Jurkat, Clone E6-1 (cell line): ENCODE results near the gene THPO.
"Not testable (repeated sequence)": the region's sequence is repeated elsewhere in the genome, so short reads cannot be mapped to it uniquely, and the experiment has no call there.

ENCODE experiments used
- DNase-seq: peaks from one replicate; pipeline ENCODE4 v3.0.0-alpha.2; 2011; ENCODE audit warnings: low read depth, low spot score
- H3K4me3 ChIP-seq: 2 replicates; pipeline ENCODE4 v1.5.1; 2011; ENCODE audit warnings: mild to moderate bottlenecking, low read length, control low read depth, moderate library complexity

Gene THPO

DNA sequence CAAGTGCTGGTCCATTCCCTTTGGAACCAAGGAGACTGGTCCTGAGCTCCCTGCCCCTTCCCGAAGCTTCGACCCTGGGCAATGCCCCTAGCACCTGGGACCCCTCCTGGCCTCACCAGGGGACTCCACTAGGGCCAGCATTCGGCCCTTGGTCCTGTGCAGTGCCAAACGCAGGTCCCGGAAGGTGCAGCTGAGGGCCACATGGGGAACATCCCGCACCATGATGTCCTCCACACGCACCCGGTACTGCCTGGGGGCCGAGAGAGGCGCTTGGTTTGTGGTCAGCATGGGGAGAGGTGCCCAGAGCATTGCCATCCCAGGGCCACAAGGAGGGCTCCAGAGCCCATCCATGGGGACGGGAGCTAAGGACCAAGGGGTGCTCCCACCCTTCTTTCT lies 24.5 kb downstream of the THPO start:
- DNase-seq: no peak
- no peak overlapping the region for H3K4me3 ChIP-seq

GRCh38 chr3:184352897-184353545 lies 25.0 kb downstream of the THPO start:
- no peak overlapping the region for H3K4me3 ChIP-seq
- DNase-seq: no peak

- no peak overlapping the region for H3K4me3 ChIP-seq
- no peak for DNase-seq
Measured at GRCh38 chr3:184352149-184352785, 25.7 kb downstream of the THPO start.

DNA sequence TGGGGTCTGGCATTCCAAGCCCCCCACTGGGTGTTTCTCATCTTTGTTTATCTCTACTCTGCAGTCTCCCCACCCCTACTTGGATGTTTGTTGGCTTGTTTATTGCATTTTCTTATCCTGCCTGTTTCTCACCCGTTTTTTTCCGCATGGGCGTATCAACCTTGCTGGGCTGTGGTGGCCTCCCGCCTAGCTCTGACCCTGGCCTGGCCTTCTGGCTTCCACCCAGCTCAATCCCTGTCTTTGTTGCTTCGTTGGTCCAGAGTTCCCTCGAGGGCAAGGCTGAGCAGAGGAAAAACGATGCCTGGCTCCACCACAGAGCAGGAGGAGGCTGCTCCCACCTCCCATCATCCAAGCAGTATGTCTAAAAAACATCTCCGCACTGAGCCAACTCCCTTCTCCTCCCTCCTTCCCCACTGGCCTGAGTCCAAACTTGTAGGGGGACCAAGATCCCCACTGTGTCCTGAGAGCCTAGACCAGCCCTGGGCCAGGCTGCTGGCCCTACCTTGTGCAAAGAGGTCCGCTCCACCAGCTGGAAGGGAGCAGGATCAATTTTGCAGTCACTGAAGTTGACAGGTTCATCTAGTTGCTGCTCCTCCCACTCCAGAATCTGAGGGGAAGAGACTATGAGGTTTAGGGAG lies 26.4 kb downstream of the THPO start:
- H3K4me3 ChIP-seq: no peak overlapping the region

DNA sequence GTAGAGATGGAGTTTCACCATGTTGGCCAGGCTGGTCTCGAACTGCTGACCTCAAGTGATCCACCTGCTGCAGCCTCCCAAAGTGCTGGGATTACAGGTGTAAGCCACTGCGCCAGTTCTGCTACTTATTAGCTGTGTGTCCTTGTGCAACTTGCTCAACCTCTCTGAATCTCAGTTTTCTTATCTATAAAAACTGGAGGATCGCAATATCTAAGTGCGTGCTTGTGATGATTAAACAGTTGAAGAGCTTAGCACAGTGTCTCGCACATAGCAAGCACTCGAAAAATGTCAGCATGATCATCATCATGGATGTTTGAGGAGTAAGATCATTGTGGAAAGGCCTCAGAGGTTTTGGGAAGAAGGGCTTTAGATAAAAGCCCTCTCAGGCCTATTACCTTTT lies 27.4 kb downstream of the THPO start:
- DNase-seq: no peak
- H3K4me3 ChIP-seq: no peak overlapping the region

More for the DNA sequence above, 26.4 kb downstream of the THPO start:
- DNase-seq: no peak

DNA sequence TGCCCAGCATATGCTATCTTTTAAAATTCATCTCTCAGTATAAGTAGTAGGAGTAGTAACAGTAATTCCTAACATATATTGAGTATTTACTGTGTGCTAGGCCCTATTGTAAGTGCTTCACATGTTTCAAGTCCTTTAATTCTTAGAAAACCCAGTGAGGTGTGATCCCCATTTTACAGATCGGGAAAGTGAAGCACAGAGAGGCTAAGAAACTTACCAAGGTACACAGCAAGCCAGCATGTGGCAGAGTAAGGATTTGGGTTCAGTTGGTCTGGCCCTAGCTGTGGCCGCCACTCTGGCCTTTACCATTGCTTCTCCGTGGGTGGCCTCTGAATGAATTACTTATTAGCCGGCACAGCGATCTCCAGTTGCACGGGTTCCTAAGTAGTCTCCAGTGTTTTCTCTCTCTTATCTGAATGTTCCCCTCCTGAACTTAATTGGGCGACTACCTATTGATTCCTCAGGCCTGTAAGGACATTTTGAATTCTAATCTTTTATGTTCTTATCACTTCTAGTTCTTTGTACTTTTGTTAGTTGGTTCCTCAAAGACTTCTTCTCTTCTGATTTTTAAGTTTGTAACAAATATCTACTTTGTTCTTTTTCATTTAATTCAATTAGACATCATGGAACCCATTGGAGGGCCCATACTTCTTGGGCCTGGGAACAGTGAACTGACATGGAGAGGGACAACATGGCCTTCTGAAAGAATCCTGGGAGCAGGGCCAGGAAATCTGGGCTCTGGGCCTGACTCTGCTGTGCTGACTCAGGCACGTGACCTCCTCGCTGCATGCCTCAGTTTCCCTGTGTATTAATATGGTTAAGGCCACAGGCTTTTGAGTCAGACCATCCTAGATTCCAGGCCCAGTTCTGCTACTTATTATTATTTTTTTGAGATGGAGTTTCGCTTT lies 28.2 kb downstream of the THPO start:
- no peak for DNase-seq
- no peak overlapping the region for H3K4me3 ChIP-seq

GRCh38 chr3:184348057-184348382 lies 30.0 kb downstream of the THPO start:
- H3K4me3 ChIP-seq: no peak overlapping the region
- no peak for DNase-seq

GRCh38 chr3:184347321-184348056 lies 30.5 kb downstream of the THPO start:
- H3K4me3 ChIP-seq: no peak overlapping the region
- no peak for DNase-seq

DNA sequence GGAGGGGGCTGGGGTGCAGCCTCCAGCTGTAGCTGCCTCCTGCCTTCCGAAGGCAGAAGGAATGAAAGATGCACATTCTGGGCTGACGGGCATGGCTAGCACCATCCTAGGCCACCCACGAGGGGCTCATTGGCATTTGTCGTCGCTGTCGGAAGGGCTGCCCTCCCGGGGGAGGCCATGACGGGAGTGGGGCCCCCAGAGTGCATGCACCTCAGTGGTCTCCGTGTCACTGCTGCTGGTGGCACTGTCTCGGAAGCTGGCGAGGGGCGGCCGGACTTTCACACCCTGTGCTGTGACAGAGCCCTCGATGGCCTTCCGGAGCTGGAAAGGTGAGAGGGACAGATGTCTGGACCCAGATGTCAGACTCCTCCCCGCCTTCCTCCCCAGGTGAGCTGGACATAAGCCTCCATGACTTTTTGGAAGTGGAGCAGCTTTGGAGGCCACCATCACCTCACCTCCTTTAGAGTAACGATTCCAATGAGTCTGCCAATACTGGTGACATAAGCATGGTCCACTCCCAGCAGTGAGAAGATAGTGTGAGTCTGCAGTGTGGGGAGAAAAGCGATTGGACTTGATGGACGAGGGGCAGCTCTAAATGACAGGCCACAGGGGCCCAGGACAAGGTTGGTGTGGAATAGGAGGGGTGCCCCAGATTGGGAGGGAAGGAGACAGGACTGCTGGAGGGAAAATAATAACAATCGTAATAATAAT lies 31.4 kb downstream of the THPO start:
- DNase-seq: no peak
- no peak overlapping the region for H3K4me3 ChIP-seq

- H3K4me3 ChIP-seq: no peak overlapping the region
- peak; percentile 39 for DNase-seq
Measured at GRCh38 chr3:184345317-184346144, 32.5 kb downstream of the THPO start.

DNA sequence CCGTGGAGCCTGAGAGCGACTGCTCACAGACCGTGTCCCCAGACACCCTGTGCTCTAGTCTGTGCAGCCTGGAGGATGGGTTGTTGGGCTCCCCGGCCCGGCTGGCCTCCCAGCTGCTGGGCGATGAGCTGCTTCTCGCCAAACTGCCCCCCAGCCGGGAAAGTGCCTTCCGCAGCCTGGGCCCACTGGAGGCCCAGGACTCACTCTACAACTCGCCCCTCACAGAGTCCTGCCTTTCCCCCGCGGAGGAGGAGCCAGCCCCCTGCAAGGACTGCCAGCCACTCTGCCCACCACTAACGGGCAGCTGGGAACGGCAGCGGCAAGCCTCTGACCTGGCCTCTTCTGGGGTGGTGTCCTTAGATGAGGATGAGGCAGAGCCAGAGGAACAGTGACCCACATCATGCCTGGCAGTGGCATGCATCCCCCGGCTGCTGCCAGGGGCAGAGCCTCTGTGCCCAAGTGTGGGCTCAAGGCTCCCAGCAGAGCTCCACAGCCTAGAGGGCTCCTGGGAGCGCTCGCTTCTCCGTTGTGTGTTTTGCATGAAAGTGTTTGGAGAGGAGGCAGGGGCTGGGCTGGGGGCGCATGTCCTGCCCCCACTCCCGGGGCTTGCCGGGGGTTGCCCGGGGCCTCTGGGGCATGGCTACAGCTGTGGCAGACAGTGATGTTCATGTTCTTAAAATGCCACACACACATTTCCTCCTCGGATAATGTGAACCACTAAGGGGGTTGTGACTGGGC lies 33.3 kb downstream of the THPO start:
- DNase-seq: no peak
- no peak overlapping the region for H3K4me3 ChIP-seq

DNA sequence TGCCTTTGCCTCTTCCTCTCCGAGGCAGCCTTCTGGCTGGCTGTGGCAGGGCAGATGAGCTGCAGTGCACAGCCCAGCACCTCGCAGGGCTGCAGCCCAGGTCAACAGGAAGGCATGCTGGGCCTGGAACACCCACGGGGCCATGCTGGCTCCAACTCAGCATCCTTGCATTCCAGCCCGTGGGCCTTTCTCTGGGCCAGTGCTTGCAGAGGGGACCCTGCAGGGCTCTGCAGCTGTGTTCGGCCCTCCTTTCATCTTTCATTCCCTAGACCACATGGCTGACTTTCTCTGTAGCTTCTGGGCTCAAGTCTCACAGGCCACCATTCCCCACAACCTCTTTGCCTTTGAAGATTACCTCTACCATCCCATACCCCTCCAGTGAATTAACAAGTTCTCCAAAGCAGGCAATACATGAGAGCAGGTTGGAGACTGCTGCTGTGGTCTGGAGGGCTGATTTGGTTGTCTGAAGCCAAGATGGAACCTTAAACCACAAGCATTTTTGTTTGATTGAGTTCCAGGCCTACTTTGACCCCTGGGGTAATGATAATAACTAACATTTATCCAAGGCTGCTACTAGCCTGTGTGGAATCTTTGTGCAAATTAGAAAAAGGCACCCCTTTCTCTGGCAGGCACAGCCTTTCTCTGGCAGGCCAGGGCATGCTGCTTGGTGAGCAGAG lies 34.7 kb downstream of the THPO start:
- no peak overlapping the region for H3K4me3 ChIP-seq
- DNase-seq: no peak

DNA sequence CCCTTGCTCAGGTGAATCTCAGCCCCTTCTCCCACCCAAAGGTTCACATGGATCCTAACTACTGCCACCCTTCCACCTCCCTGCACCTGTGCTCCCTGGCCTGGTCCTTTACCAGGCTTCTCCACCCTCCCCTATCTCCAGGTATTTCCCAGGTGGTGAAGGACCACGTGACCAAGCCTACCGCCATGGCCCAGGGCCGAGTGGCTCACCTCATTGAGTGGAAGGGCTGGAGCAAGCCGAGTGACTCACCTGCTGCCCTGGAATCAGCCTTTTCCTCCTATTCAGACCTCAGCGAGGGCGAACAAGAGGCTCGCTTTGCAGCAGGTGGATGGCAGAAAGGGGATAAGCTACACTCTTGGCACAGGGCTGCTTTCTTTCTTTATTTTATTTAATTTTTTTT lies 36.1 kb downstream of the THPO start:
- DNase-seq: no peak
- H3K4me3 ChIP-seq: no peak overlapping the region

DNA sequence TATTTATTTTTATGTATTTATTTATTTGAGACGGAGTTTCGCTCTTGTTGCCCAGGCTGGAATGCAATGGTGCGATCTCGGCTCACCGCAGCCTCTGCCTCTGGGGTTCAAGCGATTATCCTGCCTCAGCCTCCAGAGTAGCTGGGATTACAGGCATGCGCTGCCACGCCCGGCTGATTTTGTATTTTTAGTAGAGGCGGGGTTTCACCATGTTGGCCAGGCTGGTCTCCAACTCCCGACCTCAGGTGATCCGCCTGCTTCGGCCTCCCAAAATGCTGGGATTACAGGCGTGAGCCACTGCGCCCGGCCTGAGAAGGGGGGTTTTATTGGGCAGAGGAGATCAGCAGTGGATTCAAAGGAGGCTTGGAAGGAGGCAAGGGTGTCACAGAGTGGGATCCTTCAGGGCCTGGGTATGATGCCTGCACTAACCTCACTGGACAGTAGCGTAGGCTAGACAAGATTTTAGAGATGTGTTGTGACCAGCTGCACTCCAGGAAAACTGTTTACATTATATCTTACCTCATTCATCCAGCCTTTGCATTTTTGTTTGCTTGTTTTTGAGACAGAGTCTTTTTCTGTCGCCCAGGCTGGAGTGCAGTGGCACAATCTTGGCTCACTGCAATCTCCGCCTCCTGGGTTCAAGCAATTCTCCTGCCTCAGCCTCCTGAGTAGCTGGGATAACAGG lies 38.4 kb downstream of the THPO start:
- not testable (repeated sequence) for DNase-seq, H3K4me3 ChIP-seq

GRCh38 chr3:184339001-184339400 lies 39.0 kb downstream of the THPO start:
- H3K4me3 ChIP-seq: no peak overlapping the region
- DNase-seq: no peak

GRCh38 chr3:184338511-184338945 lies 39.5 kb downstream of the THPO start:
- no peak overlapping the region for H3K4me3 ChIP-seq
- no peak for DNase-seq
